ENCODE measurements around the gene KANSL1. TPM values are rescaled to one million over a fixed set of nuclear protein-coding genes. Genes with fewer than 3 reads are reported as not detected.

The KANSL1 gene
- total and polyA plus RNA-seq, 9 of the 15 experiments (the other 6 are each of a cell fraction or from before 2014, with no cell fraction given): 3.6 to 55.4 (median 31.8) TPM

- H3K9me1 ChIP-seq (ENCODE audit: control insufficient read depth, insufficient read depth, low read length): no peaks in the 10 kb centered on the region
- no peak overlapping the region for H3K27ac ChIP-seq (ENCODE audit: extremely low read depth, low read depth, low read length)
- no TSS peak for BruUV-seq (replicated peaks)
- H3K79me2 ChIP-seq (ENCODE audit: control insufficient read depth, insufficient read depth, low read length): peaks cover 10% of the 10 kb centered on the region; the same call in 2 of the 3 replicates
- ATAC-seq (no peak), DNase-seq (ENCODE audit: extremely low read depth in 1 of 4, low spot score in 3 of 4) (no peak), FAIRE-seq (no peak)
- H3K4me1 ChIP-seq (replicated peaks in 1 of 2; ENCODE audit: control insufficient read depth in 2 of 2, insufficient read depth in 2 of 2, low read length in 2 of 2): peaks cover 0 to 5% of the 10 kb centered on the region in 2 experiments; a peak in 2 of 5 replicates
- no peaks in the 10 kb centered on the region for H3K9me3 ChIP-seq (replicated peaks; ENCODE audit: control insufficient read depth, insufficient read depth, low read depth, low read length)
- H3K27me3 ChIP-seq (ENCODE audit: control insufficient read depth in 2 of 2, insufficient read depth in 2 of 2, low read length in 2 of 2): no peaks in the 10 kb centered on the region; a peak in 1 of 5 replicates
- H3K36me3 ChIP-seq (ENCODE audit: control insufficient read depth, insufficient read depth, low read length): peaks cover 93% of the 10 kb centered on the region
- H3K4me2 ChIP-seq (ENCODE audit: insufficient read depth, low read length): no peak overlapping the region
- H4K20me1 ChIP-seq (replicated peaks; ENCODE audit: control insufficient read depth, insufficient read depth, low read length): no peaks in the 10 kb centered on the region
- H3K9ac ChIP-seq (ENCODE audit: insufficient read depth in 1 of 2, low read depth in 2 of 2, low read length in 2 of 2): no peak overlapping the region
- ChIA-PET POLR2A (interaction anchor here (0.6 to 0.7 kb wide), 3 partner anchors 9 to 939 kb away, joined by 3 read pairs; no protein-coding TSS in a partner anchor), CTCF (ENCODE audit: low intra/inter-chr PET ratio) (interaction anchor here (0.6 kb wide), 3 partner anchors 61 to 169 kb away, joined by 3 to 7 read pairs (median 3); no protein-coding TSS in a partner anchor)
- TF ChIP-seq NFXL1 (CRISPR knock-in tag; IDR thresholded peaks at IDR 0.05) (no peak), HDAC2 (IDR thresholded peaks at IDR 0.05) (no peak), ZKSCAN1 (IDR thresholded peaks at IDR 0.05; ENCODE audit: low read depth, low read length) (no peak), GATAD2A (IDR thresholded peaks at IDR 0.05) (no peak), PHTF2 (CRISPR knock-in tag; IDR thresholded peaks at IDR 0.05) (no peak), CGGBP1 (CRISPR knock-in tag; IDR thresholded peaks at IDR 0.05) (no peak), CSDE1 (IDR thresholded peaks at IDR 0.05) (no peak), HDAC1 (IDR thresholded peaks at IDR 0.05) (no peak), ZZZ3 (IDR thresholded peaks at IDR 0.05) (no peak), E2F4 (CRISPR knock-in tag; IDR thresholded peaks at IDR 0.05; ENCODE audit: low read depth) (no peak), POLR2AphosphoS5 (IDR thresholded peaks at IDR 0.05; ENCODE audit: control insufficient read depth, insufficient read depth, low read depth, low read length) (no peak), ZFP30 (CRISPR knock-in tag; IDR thresholded peaks at IDR 0.05; ENCODE audit: borderline replicate concordance) (no peak), SIN3A (IDR thresholded peaks at IDR 0.05; ENCODE audit: borderline replicate concordance in 2 of 2, control insufficient read depth in 1 of 2, low read depth in 2 of 2, low read length in 2 of 2) (no peak), ZBTB1 (CRISPR knock-in tag; IDR thresholded peaks at IDR 0.05; ENCODE audit: borderline replicate concordance, low read depth) (no peak)
- TF ChIP-seq, protein P1, sequence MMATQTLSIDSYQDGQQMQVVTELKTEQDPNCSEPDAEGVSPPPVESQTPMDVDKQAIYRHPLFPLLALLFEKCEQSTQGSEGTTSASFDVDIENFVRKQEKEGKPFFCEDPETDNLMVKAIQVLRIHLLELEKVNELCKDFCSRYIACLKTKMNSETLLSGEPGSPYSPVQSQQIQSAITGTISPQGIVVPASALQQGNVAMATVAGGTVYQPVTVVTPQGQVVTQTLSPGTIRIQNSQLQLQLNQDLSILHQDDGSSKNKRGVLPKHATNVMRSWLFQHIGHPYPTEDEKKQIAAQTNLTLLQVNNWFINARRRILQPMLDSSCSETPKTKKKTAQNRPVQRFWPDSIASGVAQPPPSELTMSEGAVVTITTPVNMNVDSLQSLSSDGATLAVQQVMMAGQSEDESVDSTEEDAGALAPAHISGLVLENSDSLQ (IDR thresholded peaks at IDR 0.05): no peak
- TF ChIP-seq, protein P2, sequence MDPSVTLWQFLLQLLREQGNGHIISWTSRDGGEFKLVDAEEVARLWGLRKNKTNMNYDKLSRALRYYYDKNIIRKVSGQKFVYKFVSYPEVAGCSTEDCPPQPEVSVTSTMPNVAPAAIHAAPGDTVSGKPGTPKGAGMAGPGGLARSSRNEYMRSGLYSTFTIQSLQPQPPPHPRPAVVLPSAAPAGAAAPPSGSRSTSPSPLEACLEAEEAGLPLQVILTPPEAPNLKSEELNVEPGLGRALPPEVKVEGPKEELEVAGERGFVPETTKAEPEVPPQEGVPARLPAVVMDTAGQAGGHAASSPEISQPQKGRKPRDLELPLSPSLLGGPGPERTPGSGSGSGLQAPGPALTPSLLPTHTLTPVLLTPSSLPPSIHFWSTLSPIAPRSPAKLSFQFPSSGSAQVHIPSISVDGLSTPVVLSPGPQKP (CRISPR knock-in tag; IDR thresholded peaks at IDR 0.05): no peak
- intact Hi-C loops (cut with micrococcal nuclease): no loop called here
- no peak overlapping the region for H3K4me3 ChIP-seq
- H2AFZ ChIP-seq (ENCODE audit: low read depth, low read length): no peak overlapping the region
- in situ Hi-C loops (cut with MboI): no loop called here
- 91% methylated on average over 2 of the region's 2 CpGs for WGBS (ENCODE audit: insufficient coverage, low coverage, missing lambda C conversion rate)
Observed at GRCh38 chr17:46042246-46042645, 151.0 kb downstream of the KANSL1 start.

Data from K562 (cell line).